ENCODE data around the gene HOXD4.
A peak's percentile ranks its signal among the peaks of the same experiment; 100 is the strongest.

Gene HOXD4

GRCh38 chr2:176124110-176124946 lies 27.0 kb upstream of the HOXD4 start:
- DNase-seq = no peak
- intact Hi-C loops (cut with DNase I) = no loop called here

GRCh38 chr2:176124947-176125771 lies 26.2 kb upstream of the HOXD4 start:
- intact Hi-C loops (cut with DNase I) = no loop called here
- DNase-seq = no peak

DNA sequence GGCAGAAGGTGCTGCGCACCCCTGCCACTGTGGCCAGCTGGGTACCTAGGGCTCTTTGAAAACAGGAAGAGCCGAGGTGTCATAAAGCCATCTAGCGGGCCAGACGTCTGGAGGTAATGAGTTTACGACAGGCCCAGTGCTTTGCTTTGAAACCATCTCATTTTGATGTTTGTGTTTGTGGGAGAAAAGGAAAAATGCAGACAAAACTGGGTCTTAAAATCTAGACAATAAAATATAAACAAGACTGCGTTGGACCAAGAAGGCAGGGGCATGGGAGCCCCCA lies 25.6 kb upstream of the HOXD4 start:
- DNase-seq = no peak
- intact Hi-C loops (cut with DNase I) = loop anchor here (2.0 kb wide), 1 partner anchor 513 kb away; no protein-coding TSS in a partner anchor

GRCh38 chr2:176126929-176127773 lies 24.2 kb upstream of the HOXD4 start:
- intact Hi-C loops (cut with DNase I) = loop anchor here (2.0 kb wide), 1 partner anchor 512 kb away; no protein-coding TSS in a partner anchor
- DNase-seq = peak; percentile 12 to 92 (median 79)

- no peak for DNase-seq
Measured at GRCh38 chr2:176127774-176128072, 23.6 kb upstream of the HOXD4 start.

DNA sequence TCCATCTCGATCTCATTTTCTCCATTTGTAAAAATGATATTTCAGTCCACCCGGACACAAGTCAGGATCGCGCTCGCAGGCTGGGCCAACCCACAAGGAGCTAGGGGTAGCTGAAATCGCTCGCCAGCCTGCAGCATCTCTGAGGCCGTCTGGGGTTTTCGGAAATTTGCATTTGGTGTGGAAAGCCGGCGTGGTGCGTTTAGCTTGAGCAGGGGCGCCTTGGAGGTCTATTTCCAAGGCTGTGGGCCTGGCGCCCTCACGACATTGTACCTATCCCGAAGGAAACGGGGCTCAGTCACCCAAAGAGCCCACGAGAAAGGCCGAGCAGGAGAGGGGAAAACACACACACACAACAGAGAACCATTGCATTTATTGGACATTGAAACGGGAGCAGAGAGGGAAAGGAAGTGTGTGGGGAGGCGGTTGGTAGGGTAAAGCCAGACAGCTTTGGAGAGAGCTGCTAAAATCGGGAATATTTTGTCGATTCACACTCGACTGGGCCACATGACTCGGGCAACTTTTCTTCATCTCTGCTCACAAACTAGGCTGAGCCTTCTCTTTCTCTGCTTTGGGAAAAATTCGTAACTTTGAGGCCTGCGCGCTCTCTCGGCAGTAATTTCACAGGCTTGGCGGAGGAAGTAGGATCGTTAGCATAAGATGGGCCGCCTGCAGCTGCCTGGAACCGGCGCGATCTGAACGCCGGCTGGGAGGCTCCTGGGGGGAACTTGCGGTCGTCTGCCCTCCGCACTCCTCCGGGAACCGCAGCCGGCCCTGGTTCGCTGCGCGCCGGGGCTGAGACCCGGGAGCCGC lies 23.0 kb upstream of the HOXD4 start:
- intact Hi-C loops (cut with DNase I) = no loop called here
- DNase-seq = peak in 1 of 42 donors; percentile 9

More at GRCh38 chr2:176127774-176128072, 23.6 kb upstream of the HOXD4 start:
- intact Hi-C loops (cut with DNase I) = loop anchor here (2.0 kb wide), 1 partner anchor 511 kb away; no protein-coding TSS in a partner anchor

DNA sequence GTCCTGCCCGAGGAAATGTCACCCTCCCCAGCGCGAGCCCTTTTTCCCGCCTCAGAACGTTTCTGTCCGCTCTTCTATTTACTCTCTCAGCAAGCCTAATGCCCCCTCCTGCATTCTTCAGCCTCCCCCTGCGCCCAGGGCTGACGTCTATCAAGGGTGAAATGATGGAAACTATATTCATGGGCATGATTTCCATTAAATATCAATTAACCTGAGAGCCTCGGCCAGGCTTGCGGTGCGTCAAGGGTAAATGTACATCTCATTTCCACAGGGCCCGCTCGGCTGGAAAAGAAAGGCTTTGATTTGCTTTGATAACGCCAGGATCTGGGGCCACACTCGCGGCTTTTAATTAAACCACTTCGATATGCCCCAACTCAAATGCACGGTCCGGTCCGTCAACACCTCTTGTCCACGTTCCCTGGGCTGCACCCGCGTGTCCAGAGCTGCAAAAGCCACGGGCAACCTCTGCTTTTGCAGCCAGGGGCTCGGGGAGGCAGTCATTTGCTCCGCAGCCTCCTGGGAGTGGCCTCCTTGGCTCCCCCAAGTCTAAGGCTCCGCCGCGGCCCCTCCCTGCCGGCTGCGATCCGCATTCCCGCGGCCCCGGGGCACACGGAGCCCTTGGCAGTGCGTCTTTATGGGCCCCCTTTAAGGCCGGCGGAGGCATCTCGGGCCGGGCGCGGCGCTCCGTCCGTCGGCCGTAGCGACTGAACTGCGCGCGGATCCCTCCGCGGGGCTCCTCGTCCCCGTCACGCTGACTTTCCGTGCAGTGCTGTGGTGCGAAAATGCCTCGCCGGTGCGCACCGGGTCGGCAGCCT lies 22.2 kb upstream of the HOXD4 start, which contains the start of gene HOXD8:
Gene HOXD8 (plus strand): TSS at position 724 of the 815 bp plus-strand sequence. CDS start 662 bp downstream, outside the sequence.
- intact Hi-C loops (cut with DNase I) = no loop called here
- peak in 1 of 42 donors; percentile 13 for DNase-seq

- intact Hi-C loops (cut with DNase I) = no loop called here
- no peak for DNase-seq
Measured at GRCh38 chr2:176129813-176130146, 21.6 kb upstream of the HOXD4 start.

DNA sequence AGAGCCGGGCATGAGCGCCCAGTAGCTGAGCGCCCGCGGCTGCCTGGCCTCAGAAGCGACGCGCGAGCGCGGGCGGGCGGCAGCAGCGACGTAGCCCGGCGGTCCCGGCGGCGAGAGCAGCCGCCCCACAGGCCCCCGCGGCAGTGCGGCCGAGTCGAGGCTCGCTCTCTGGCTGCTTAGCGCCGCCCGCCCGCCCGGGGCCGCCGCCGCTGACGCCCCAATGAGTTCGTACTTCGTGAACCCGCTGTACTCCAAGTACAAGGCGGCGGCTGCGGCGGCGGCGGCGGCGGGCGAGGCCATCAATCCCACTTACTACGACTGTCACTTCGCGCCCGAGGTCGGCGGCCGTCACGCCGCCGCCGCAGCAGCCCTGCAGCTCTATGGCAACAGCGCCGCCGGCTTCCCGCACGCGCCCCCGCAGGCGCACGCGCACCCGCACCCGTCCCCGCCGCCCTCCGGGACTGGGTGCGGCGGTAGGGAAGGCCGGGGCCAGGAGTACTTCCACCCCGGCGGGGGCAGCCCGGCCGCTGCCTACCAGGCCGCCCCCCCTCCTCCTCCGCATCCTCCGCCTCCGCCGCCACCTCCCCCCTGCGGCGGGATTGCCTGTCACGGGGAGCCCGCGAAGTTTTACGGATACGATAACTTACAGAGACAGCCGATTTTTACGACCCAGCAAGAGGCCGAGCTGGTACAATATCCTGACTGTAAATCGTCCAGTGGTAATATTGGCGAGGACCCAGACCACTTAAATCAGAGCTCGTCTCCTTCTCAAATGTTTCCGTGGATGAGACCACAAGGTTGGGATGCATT lies 21.0 kb upstream of the HOXD4 start:
- no peak for DNase-seq

DNA sequence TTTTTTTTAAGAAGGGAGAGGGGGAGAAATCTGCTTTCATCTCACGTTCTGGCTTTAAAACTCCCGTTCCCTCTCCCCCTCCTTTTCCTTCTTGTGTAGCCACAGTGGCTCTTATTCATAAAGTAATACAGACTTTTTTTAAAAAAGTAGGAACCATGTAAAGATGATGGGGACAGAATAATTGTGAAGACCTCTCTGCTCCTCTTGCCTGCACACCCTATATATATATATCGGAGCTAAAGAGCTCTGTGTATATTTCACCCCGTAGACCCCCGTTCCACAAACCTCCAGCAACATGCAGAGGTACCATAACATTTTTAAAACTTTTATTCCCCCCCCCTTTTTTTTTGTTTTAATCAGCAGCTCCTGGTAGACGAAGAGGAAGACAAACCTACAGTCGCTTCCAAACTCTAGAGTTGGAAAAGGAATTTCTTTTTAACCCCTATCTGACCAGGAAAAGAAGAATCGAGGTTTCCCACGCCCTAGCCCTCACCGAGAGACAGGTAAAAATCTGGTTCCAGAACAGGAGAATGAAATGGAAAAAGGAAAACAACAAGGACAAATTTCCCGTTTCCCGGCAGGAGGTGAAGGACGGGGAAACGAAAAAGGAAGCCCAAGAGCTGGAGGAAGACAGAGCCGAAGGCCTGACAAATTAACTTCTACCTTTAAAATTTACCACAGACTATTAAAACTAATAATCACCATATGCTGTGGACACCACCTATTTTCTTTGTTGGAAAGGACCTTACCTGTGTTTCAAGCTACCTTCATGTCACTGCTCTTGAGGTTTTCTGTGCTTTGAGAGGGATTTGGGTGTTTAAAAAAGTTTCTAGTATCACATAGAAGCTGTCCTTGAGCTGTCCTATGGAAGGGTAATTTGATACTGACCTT lies 20.1 kb upstream of the HOXD4 start:
- intact Hi-C loops (cut with DNase I) = no loop called here
- no peak for DNase-seq

More for the DNA sequence above, 21.0 kb upstream of the HOXD4 start:
- intact Hi-C loops (cut with DNase I) = no loop called here

GRCh38 chr2:176131848-176132158 lies 19.5 kb upstream of the HOXD4 start:
- intact Hi-C loops (cut with DNase I) = no loop called here

GRCh38 chr2:176132205-176133171 lies 18.9 kb upstream of the HOXD4 start:
- no peak for DNase-seq
- intact Hi-C loops (cut with DNase I) = no loop called here

More at GRCh38 chr2:176131848-176132158, 19.5 kb upstream of the HOXD4 start:
- DNase-seq = no peak

- intact Hi-C loops (cut with DNase I) = no loop called here
- no peak for DNase-seq
Measured at GRCh38 chr2:176133389-176133788, 18.0 kb upstream of the HOXD4 start.

- no peak for DNase-seq
- intact Hi-C loops (cut with DNase I) = no loop called here
Measured at GRCh38 chr2:176134035-176134434, 17.3 kb upstream of the HOXD4 start.

DNA sequence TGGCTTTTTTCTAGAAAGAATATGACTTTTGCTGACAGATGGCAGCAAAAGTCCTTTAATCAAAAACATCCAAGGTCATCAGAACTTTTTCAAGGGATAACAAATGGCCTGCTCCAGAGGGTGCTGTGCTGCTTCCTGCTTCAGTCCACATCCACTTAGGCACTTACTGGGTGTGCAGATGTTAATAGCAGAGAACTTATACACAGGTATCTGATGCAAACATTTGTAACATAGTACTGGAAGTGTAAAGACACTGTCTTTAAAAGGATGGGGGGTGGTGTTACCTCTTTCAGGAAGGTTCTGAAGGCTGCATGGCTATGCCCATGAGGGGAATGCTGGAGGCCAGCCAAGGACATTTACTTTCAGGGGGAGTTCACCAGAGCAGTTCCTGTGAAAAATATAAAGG lies 16.3 kb upstream of the HOXD4 start:
- no peak for DNase-seq
- intact Hi-C loops (cut with DNase I) = loop anchor here (5.0 kb wide), 1 partner anchor 422 kb away; no protein-coding TSS in a partner anchor

Measured in head of caudate nucleus (tissue), 42 donors.